GM23338 (cell line): ENCODE measurements around the gene C14orf119. TPM values are rescaled to one million over a fixed set of nuclear protein-coding genes. Genes with fewer than 3 reads are reported as not detected.

Experiments
- ATAC-seq: fragments of 200-7000 bp; cut with Tn5 transposase; 3 replicates; pipeline ENCODE4 v1.9.1; 2020
- DNase-seq: peaks from one replicate; pipeline ENCODE4 v3.0.0-alpha.2; 2015; ENCODE audit warnings: low spot score
- H2AFZ ChIP-seq: fragments of 200-600 bp; sonication (generic); 2 replicates; pipeline ENCODE4 v1.8.0; 2016; ENCODE audit warnings: antibody characterized with exemption, mild to moderate bottlenecking, moderate library complexity
- H3F3A ChIP-seq: fragments of 200-600 bp; sonication (generic); replicated peaks from 2 replicates; pipeline ENCODE4 v1.8.0; 2017; ENCODE audit warnings: antibody characterized with exemption, mixed run types, low read depth
- H3K27ac ChIP-seq: fragments of 200-600 bp; sonication (generic); 2 replicates; pipeline ENCODE4 v1.6.1; 2016; ENCODE audit warnings: low read depth
- H3K27me3 ChIP-seq: fragments of 200-600 bp; sonication (generic); 2 replicates; pipeline ENCODE4 v1.8.0; 2016; ENCODE audit warnings: mild to moderate bottlenecking, mixed run types, moderate library complexity; ENCODE audit not compliant: insufficient read depth
- H3K36me3 ChIP-seq: fragments of 200-600 bp; sonication (generic); 2 replicates; pipeline ENCODE4 v1.8.0; 2016; ENCODE audit warnings: mild to moderate bottlenecking; ENCODE audit not compliant: insufficient read depth
- H3K4me1 ChIP-seq: fragments of 200-600 bp; sonication (generic); 2 replicates; pipeline ENCODE4 v1.8.0; 2016; ENCODE audit warnings: mild to moderate bottlenecking, moderate library complexity; ENCODE audit not compliant: insufficient read depth
- H3K4me2 ChIP-seq: fragments of 200-600 bp; sonication (generic); 2 replicates; pipeline ENCODE4 v1.7.1; 2017; ENCODE audit warnings: mixed run types
- H3K4me3 ChIP-seq: fragments of 200-600 bp; sonication (generic); 2 replicates; pipeline ENCODE4 v1.6.1; 2016; ENCODE audit warnings: mixed run types
- H3K79me2 ChIP-seq: fragments of 200-600 bp; sonication (generic); replicated peaks from 2 replicates; pipeline ENCODE4 v1.8.0; 2017; ENCODE audit warnings: mild to moderate bottlenecking; ENCODE audit not compliant: insufficient read depth
- H3K9me2 ChIP-seq: fragments of 200-600 bp; sonication (generic); 2 replicates; pipeline ENCODE4 v1.8.0; 2017; ENCODE audit not compliant: insufficient read depth
- H4K20me1 ChIP-seq: fragments of 200-600 bp; sonication (generic); replicated peaks from 2 replicates; pipeline ENCODE4 v1.8.0; 2017; ENCODE audit warnings: mild to moderate bottlenecking; ENCODE audit not compliant: insufficient read depth
- H3K27ac Mint-ChIP-seq: 2 replicates; pipeline ENCODE4 v1.8.0; 2020; ENCODE audit warnings: inconsistent platforms, mild to moderate bottlenecking, moderate library complexity, mixed read lengths
- H3K27me3 Mint-ChIP-seq: 3 replicates; pipeline ENCODE4 v1.8.0; 2022; ENCODE audit warnings: low read depth, mild to moderate bottlenecking, moderate library complexity, mixed read lengths, inconsistent platforms; ENCODE audit not compliant: insufficient read depth, poor library complexity
- H3K36me3 Mint-ChIP-seq: 3 replicates; pipeline ENCODE4 v1.8.0; 2021; ENCODE audit warnings: low read depth, mild to moderate bottlenecking, inconsistent platforms, moderate library complexity, mixed read lengths
- H3K4me1 Mint-ChIP-seq: 3 replicates; pipeline ENCODE4 v1.8.0; 2020; ENCODE audit warnings: mild to moderate bottlenecking, inconsistent platforms, mixed read lengths
- H3K4me3 Mint-ChIP-seq: 3 replicates; pipeline ENCODE4 v1.8.0; 2021; ENCODE audit warnings: moderate library complexity, mild to moderate bottlenecking, inconsistent platforms, mixed read lengths
- H3K9me3 Mint-ChIP-seq: 3 replicates; pipeline ENCODE4 v1.8.0; 2020; ENCODE audit warnings: moderate library complexity, mild to moderate bottlenecking, inconsistent platforms, mixed read lengths
- CREB1 ChIP-seq: fragments of 250-450 bp; sonication (Bioruptor Pico); IDR thresholded peaks from 2 replicates; pipeline ENCODE4 v1.5.0; 2020; ENCODE audit warnings: low read depth, mild to moderate bottlenecking, moderate library complexity
- CTCF ChIP-seq, 2 experiments: fragments of 200-600 bp in 1 of 2; sonication (generic) in 1 of 2; conservative IDR thresholded peaks; 2 replicates each; pipeline versions ENCODE4 v1.5.1 to v1.6.1; 2016 to 2017; ENCODE audit warnings: antibody characterized with exemption in 2 of 2, low read depth in 2 of 2, mild to moderate bottlenecking in 2 of 2, moderate library complexity in 1 of 2
- EZH2 ChIP-seq: fragments of 200-600 bp; sonication (generic); IDR thresholded peaks from one replicate; pipeline ENCODE4 v1.8.0; 2017; ENCODE audit warnings: antibody characterized with exemption, mild to moderate bottlenecking, low read depth; ENCODE audit not compliant: unreplicated experiment
- EZH2phosphoT487 ChIP-seq: fragments of 200-600 bp; sonication (generic); IDR thresholded peaks from one replicate; pipeline ENCODE4 v1.8.1; 2018; ENCODE audit warnings: antibody characterized with exemption; ENCODE audit not compliant: unreplicated experiment
- JUNB ChIP-seq: IDR thresholded peaks from one replicate; pipeline ENCODE4 v1.6.1; 2016; ENCODE audit warnings: antibody characterized with exemption; ENCODE audit not compliant: unreplicated experiment
- NANOG ChIP-seq: IDR thresholded peaks from 2 replicates; pipeline ENCODE4 v1.6.1; 2016; ENCODE audit warnings: antibody characterized with exemption, borderline replicate concordance
- POLR2AphosphoS5 ChIP-seq: IDR thresholded peaks from 2 replicates; pipeline ENCODE4 v1.6.1; 2016; ENCODE audit warnings: antibody characterized with exemption, low read depth
- REST ChIP-seq: IDR thresholded peaks from one replicate; pipeline ENCODE4 v1.6.1; 2018; ENCODE audit warnings: antibody characterized with exemption; ENCODE audit not compliant: unreplicated experiment
- STAT1 ChIP-seq: IDR thresholded peaks from one replicate; pipeline ENCODE4 v1.6.1; 2016; ENCODE audit warnings: antibody characterized with exemption; ENCODE audit not compliant: unreplicated experiment
- ZNF114 ChIP-seq: fragments of 250-450 bp; sonication (Bioruptor Pico); IDR thresholded peaks from 2 replicates; pipeline ENCODE4 v1.5.0; 2020; ENCODE audit warnings: mild to moderate bottlenecking, moderate library complexity
- ZNF331 ChIP-seq: fragments of 250-450 bp; sonication (Bioruptor Pico); IDR thresholded peaks from 2 replicates; pipeline ENCODE4 v1.5.0; 2020; ENCODE audit warnings: low read depth, mild to moderate bottlenecking, moderate library complexity
- polyA plus RNA-seq: library from polyadenylated mRNA; unstranded; fragments of >200 nt; fragmentation: Nextera tagmentation; extraction: Ambion mirVana; gene quantifications from 2 replicates; pipeline ENCODE4 v1.2.1, GENCODE V29; 2016
- total RNA-seq: library from RNA; depleted of rRNA; stranded (reverse); fragments of >200 nt; shearing (Covaris generic); gene quantifications from 2 replicates; pipeline ENCODE4 v1.2.3, GENCODE V29; 2014
- TF ChIP-seq, protein P1 (sequence below): fragments of 250-450 bp; sonication (Bioruptor Pico); IDR thresholded peaks from 2 replicates; pipeline ENCODE4 v1.5.0; 2020; ENCODE audit warnings: mild to moderate bottlenecking, moderate library complexity
- TF ChIP-seq, protein P2 (sequence below): IDR thresholded peaks from 2 replicates; pipeline ENCODE4 v1.6.1; 2016; ENCODE audit warnings: antibody characterized with exemption

Gene C14orf119
- total and polyA plus RNA-seq, 2 experiments from 2014 or later, result 49.4 to 118 TPM

GRCh38 chr14:23146980-23147379, 51.7 kb downstream of the C14orf119 start:
- H3K4me3 Mint-ChIP-seq, result no peak overlapping the region
- 0 out of 2 replicates have a peak, but pooled peaks cover 3% of the 10 kb centered on the region for H3F3A ChIP-seq
- H3K4me1 ChIP-seq, result no peaks in the 10 kb centered on the region
- TF ChIP-seq REST (no peak), NANOG (no peak), STAT1 (no peak), JUNB (no peak), EZH2phosphoT487 (no peak), CREB1 (CRISPR knock-in tag) (no peak), ZNF114 (CRISPR knock-in tag) (no peak), POLR2AphosphoS5 (no peak), ZNF331 (no peak), CTCF (conservative IDR thresholded peaks at IDR 0.05; ENCODE audit: low read depth in 2 of 2) (no peak), EZH2 (no peak)
- TF ChIP-seq, protein P1, sequence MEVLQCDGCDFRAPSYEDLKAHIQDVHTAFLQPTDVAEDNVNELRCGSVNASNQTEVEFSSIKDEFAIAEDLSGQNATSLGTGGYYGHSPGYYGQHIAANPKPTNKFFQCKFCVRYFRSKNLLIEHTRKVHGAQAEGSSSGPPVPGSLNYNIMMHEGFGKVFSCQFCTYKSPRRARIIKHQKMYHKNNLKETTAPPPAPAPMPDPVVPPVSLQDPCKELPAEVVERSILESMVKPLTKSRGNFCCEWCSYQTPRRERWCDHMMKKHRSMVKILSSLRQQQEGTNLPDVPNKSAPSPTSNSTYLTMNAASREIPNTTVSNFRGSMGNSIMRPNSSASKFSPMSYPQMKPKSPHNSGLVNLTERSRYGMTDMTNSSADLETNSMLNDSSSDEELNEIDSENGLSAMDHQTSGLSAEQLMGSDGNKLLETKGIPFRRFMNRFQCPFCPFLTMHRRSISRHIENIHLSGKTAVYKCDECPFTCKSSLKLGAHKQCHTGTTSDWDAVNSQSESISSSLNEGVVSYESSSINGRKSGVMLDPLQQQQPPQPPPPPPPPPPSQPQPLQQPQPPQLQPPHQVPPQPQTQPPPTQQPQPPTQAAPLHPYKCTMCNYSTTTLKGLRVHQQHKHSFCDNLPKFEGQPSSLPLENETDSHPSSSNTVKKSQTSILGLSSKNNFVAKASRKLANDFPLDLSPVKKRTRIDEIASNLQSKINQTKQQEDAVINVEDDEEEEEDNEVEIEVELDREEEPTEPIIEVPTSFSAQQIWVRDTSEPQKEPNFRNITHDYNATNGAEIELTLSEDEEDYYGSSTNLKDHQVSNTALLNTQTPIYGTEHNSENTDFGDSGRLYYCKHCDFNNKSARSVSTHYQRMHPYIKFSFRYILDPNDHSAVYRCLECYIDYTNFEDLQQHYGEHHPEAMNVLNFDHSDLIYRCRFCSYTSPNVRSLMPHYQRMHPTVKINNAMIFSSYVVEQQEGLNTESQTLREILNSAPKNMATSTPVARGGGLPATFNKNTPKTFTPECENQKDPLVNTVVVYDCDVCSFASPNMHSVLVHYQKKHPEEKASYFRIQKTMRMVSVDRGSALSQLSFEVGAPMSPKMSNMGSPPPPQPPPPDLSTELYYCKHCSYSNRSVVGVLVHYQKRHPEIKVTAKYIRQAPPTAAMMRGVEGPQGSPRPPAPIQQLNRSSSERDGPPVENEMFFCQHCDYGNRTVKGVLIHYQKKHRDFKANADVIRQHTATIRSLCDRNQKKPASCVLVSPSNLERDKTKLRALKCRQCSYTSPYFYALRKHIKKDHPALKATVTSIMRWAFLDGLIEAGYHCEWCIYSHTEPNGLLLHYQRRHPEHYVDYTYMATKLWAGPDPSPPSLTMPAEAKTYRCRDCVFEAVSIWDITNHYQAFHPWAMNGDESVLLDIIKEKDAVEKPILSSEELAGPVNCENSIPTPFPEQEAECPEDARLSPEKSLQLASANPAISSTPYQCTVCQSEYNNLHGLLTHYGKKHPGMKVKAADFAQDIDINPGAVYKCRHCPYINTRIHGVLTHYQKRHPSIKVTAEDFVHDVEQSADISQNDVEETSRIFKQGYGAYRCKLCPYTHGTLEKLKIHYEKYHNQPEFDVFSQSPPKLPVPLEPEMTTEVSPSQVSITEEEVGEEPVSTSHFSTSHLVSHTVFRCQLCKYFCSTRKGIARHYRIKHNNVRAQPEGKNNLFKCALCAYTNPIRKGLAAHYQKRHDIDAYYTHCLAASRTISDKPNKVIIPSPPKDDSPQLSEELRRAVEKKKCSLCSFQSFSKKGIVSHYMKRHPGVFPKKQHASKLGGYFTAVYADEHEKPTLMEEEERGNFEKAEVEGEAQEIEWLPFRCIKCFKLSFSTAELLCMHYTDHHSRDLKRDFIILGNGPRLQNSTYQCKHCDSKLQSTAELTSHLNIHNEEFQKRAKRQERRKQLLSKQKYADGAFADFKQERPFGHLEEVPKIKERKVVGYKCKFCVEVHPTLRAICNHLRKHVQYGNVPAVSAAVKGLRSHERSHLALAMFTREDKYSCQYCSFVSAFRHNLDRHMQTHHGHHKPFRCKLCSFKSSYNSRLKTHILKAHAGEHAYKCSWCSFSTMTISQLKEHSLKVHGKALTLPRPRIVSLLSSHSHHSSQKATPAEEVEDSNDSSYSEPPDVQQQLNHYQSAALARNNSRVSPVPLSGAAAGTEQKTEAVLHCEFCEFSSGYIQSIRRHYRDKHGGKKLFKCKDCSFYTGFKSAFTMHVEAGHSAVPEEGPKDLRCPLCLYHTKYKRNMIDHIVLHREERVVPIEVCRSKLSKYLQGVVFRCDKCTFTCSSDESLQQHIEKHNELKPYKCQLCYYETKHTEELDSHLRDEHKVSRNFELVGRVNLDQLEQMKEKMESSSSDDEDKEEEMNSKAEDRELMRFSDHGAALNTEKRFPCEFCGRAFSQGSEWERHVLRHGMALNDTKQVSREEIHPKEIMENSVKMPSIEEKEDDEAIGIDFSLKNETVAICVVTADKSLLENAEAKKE (CRISPR knock-in tag), result no peak
- TF ChIP-seq, protein P2, sequence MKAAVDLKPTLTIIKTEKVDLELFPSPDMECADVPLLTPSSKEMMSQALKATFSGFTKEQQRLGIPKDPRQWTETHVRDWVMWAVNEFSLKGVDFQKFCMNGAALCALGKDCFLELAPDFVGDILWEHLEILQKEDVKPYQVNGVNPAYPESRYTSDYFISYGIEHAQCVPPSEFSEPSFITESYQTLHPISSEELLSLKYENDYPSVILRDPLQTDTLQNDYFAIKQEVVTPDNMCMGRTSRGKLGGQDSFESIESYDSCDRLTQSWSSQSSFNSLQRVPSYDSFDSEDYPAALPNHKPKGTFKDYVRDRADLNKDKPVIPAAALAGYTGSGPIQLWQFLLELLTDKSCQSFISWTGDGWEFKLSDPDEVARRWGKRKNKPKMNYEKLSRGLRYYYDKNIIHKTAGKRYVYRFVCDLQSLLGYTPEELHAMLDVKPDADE, result no peak
- H3K79me2 ChIP-seq, result no peaks in the 10 kb centered on the region
- peaks cover 7% of the 10 kb centered on the region for H3K4me1 Mint-ChIP-seq
- H3K27me3 Mint-ChIP-seq, result peaks cover 2% of the 10 kb centered on the region
- H3K27ac Mint-ChIP-seq, result no peak overlapping the region
- no peak overlapping the region for H2AFZ ChIP-seq
- H3K27ac ChIP-seq, result no peak overlapping the region
- no peaks in the 10 kb centered on the region for H3K27me3 ChIP-seq
- H3K9me2 ChIP-seq, result peaks cover 6% of the 10 kb centered on the region; the same call in 1 of the 2 replicates
- no peak for DNase-seq
- H3K36me3 Mint-ChIP-seq, result peaks cover 61% of the 10 kb centered on the region
- H4K20me1 ChIP-seq, result peaks cover 5% of the 10 kb centered on the region; the same call in 1 of the 2 replicates
- H3K9me3 Mint-ChIP-seq, result no peaks in the 10 kb centered on the region; the same call in 2 of the 3 replicates
- no peak overlapping the region for H3K4me2 ChIP-seq
- no peak overlapping the region for H3K4me3 ChIP-seq
- peaks cover 20% of the 10 kb centered on the region for H3K36me3 ChIP-seq
- ATAC-seq, result no peak
